ENCODE results near the gene SNX14.
A peak's percentile ranks its signal among the peaks of the same experiment; 100 is the strongest.
"Not testable (repeated sequence)": the region's sequence is repeated elsewhere in the genome, so short reads cannot be mapped to it uniquely, and the experiment has no call there.

The SNX14 gene, protein sequence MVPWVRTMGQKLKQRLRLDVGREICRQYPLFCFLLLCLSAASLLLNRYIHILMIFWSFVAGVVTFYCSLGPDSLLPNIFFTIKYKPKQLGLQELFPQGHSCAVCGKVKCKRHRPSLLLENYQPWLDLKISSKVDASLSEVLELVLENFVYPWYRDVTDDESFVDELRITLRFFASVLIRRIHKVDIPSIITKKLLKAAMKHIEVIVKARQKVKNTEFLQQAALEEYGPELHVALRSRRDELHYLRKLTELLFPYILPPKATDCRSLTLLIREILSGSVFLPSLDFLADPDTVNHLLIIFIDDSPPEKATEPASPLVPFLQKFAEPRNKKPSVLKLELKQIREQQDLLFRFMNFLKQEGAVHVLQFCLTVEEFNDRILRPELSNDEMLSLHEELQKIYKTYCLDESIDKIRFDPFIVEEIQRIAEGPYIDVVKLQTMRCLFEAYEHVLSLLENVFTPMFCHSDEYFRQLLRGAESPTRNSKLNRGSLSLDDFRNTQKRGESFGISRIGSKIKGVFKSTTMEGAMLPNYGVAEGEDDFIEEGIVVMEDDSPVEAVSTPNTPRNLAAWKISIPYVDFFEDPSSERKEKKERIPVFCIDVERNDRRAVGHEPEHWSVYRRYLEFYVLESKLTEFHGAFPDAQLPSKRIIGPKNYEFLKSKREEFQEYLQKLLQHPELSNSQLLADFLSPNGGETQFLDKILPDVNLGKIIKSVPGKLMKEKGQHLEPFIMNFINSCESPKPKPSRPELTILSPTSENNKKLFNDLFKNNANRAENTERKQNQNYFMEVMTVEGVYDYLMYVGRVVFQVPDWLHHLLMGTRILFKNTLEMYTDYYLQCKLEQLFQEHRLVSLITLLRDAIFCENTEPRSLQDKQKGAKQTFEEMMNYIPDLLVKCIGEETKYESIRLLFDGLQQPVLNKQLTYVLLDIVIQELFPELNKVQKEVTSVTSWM

DNA sequence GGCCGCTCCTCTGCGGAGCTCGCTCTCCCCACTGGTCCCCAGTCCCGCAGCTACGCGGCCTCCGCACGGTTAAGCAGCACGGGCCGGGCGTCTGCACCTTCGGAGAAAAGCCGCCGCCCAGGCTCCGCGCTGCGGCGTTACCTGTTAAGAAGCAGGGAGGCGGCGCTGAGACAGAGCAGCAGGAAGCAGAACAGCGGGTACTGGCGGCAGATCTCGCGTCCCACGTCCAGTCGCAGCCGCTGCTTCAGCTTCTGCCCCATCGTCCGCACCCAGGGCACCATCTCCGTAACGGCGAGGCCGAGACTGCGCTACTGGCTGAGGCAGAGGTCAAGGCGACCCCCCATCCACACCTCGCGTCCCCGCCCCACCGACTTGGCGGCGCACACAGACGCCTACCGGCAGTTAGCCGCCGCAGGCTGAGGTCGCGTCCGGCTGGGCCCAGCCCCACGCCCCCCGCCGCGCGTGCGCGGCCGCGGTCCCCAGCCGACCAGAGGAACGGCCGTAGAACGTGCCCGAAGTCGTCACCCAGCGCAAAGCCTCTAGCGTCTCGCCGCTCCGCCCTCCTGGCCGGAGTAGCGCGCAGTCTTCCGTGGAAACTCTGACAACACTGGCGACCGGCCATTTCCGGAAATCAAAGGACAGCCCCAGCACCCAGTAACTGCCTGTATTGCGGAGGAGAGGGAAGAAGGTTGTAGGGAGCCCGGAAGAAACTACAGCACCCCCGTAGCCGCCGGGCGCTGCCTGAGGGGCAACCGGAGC lies at the start of gene SNX14:
TSS of gene SNX14 (minus strand) at position 421 of the 759 bp plus-strand sequence. CDS start at position 281, 140 bp downstream.
- peak; percentile 87 to 93 for DNase-seq

DNA sequence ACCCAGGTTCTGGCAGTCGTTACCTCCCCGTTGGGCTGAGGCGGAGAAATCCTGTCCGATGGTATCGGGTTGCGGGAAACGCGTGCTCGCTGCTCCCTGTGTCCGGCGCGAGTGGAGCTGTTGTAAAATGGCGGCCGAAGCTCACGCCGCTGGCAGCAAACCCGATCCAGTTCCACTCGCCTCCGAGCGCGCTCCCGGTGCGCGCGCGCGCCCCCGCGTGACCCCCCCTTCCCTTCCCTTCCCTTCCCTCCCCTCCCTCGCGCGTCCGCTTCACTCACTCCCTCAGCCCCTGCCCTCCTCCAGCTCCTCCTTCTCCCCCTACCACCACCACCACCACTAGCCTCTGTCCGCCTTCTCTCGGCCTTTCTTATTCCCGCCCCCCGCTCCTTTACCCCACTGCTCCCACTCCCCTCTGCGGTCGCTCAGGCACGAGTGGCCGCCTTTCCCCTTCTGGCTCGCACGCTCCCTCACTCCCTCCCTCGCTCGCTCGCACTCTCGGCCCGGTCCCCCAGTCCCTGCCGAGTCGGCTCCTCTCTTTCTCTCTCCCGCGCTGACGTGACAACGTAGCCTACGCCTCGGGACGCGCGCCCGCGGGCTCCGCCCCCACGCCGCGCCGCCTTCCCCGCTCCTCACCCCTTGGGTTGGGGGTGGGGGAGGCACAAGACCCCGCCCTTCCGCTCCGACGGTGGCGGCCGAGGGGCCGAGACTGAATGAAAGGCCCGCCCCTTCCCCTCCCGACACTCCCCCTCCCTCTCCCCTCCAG lies 49.3 kb upstream of the SNX14 start, which contains the start of gene SYNCRIP:
TSS of gene SYNCRIP (minus strand) at position 113 of the 763 bp plus-strand sequence. CDS start 1,447 bp downstream, outside the sequence.
- peak; percentile 93 to 95 for DNase-seq

- DNase-seq, result peak in 1 of 2 experiments; percentile 31
Measured at GRCh38 chr6:85641897-85642773, 48.5 kb upstream of the SNX14 start.

GRCh38 chr6:85641522-85641896 lies 47.9 kb upstream of the SNX14 start:
- DNase-seq, result no peak

GRCh38 chr6:85640821-85641220 lies 47.2 kb upstream of the SNX14 start:
- no peak for DNase-seq

DNA sequence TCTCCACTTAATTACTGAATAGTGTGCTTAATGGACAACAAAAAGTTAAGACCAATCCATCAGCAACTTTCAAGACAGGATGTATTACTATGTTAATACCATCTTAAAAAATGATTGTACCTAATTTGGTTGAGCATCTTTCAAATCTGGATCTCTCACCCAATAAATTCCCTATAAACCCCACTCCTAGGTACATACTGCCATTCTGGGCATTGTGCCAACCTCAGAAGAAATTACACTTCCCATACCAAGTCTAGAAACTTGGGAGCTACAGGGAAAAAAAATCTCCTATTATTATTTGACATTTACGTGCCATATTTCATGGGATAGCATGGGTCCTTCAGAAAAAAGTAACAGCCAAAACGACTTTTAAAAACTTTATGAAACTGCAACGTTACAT lies 43.9 kb upstream of the SNX14 start:
- no peak for DNase-seq

- no peak for DNase-seq
Measured at GRCh38 chr6:85632164-85632942, 38.7 kb upstream of the SNX14 start.

DNA sequence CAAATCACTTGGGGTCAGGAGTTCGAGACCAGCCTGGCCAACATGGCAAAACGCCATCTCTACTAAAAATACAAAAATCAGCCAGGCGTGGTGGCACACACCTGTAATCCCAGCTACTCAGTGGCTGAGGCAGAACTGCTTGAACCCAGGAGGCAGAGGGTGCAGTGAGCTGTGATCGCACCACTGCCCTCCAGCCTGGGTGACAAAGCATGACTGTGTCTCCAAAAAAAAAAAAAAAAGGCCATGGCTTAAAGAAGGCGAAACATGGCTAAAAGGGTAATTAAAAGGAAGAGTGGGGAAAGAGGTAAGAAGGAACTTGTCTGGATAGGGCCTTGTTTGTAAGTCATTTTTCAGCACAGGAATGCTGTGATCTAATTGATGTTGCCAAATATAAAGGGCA lies 37.5 kb upstream of the SNX14 start:
- not testable (repeated sequence) for DNase-seq

GRCh38 chr6:85628353-85628752 lies 34.7 kb upstream of the SNX14 start:
- DNase-seq, result no peak

DNA sequence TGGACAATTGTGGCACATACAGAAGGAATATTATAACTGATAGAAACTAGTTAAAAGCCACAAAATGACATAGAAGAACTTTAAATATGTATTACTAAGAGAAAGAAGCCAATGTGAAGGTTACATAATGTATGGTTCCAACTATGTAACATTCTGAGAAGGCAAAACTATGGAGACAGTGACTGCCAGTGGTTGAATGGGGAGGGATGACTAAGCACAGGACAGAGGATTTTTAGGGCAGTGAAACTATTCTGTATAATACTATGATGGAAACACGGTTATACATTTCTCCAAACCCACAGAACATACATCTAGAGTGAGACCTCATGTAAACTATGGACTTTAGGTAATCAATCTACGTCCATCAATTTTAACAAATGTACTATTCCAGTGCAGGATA lies 26.6 kb upstream of the SNX14 start:
- no peak for DNase-seq

DNA sequence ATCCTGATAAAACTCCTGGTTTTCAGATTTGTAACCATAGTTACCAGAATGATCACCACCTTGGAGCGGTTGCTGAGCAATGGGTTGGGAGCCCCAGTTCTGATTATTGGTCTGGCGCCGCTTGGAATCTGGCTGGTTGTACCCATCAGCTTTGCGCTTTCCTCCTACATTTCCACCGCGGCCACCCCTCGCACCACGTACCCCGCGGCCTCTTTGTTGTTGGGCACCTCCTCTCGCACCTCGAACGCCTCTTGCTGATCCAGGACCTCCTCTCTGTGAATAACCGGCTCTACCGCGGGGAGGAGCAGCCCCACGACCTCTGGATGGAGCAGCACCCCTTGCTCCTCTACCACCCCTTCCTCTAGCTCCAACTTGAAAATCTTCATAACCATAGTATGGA lies 21.1 kb upstream of the SNX14 start:
- DNase-seq, result no peak

DNA sequence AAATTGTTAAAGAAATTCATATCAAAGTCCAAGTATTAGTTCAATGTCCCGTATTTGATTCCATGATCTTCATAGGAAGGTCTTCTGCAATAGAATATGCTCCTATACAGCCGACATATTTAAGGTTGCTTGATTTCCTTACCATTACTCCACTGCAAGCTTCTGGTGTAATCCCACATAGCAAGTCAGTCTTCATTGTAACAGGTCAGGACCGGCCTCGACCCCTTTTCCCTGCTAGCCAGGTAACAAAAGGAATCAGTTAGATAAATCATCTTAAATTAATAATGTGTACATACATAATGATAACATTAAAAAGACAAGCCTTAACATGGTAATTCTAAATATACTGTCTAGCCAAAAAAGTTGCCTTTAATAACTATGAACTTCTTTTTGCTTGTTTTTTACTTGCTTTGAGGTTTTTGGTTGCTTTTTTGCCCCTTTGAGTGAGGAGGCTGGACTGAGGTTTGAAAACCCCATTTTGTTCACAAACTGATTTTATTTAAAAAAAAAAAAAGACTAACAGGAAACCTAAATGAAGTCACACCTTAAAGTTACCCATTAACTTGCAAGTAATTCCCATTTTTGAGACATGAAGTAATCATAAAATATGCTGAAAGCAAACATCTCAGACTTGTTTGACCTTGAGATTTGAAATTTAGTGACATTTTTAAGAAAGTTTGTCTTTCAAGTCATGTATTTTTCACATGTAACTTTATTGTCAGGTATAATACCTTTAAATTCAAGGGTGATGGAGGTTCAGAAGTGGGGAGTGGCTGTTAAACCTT lies 19.2 kb upstream of the SNX14 start:
- no peak for DNase-seq

GRCh38 chr6:85610182-85610895 lies 16.7 kb upstream of the SNX14 start:
- DNase-seq, result no peak

GRCh38 chr6:85602100-85602499 lies 8.4 kb upstream of the SNX14 start:
- DNase-seq, result no peak

GRCh38 chr6:85600713-85601313 lies 7.2 kb upstream of the SNX14 start:
- no peak for DNase-seq

DNA sequence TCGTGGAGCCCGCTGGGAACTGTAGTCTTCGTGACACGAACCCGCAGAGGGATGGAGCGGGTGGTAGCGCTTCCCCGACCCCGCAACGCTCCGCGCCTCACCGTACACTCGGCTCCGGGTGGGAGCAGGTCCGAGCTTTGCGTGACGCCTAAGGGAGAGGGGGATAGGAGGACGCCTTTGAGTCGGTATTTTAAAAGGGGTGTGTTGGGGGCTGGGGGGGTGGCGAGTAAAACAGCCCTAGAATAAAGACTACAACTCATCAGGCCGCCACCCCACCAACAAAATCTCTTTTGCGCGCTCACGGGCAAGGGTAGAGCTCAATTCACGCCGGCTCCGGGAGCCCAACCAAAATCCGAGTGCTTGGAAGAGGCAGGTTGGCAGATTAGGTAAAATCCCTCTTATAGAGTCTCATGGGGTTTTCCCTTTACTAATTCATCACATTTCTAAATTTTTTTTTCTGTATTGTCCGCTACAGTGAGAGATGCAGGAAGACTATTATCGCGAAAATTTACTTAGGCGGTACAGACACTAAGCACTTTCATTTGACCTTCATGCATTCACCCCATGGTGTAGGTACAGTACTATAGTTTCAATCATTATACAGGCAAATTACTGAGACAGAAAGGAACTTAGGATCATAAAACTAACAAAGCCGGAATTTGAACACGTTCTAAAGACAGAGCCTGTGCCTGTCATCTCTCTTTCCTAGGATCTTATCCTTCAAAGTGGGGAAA lies 706 bp upstream of the SNX14 start:
- peak; percentile 49 to 50 for DNase-seq

GRCh38 chr6:85592033-85592432 lies 1.6 kb downstream of the SNX14 start:
- no peak for DNase-seq

GRCh38 chr6:85591207-85591606 lies 2.5 kb downstream of the SNX14 start:
- DNase-seq, result no peak
